HG03378 (cell line): Measurements from ENCODE around the gene ZNF860.
A peak's percentile ranks its signal among the peaks of the same experiment; 100 is the strongest.

Experiments used
- ATAC-seq: cut with Tn5 transposase; IDR thresholded peaks from one replicate; pipeline ENCODE4 v1.9.1; 2021; ENCODE audit warnings: mild to moderate bottlenecking, moderate library complexity; ENCODE audit not compliant: unreplicated experiment

Gene ZNF860

GRCh38 chr3:31981206-31982181 lies at the start of gene ZNF860, which contains the start of gene OSBPL10:
Gene ZNF860, plus strand, starts transcription at chr3:31981750. Its CDS starts 7,330 bp downstream, at chr3:31989080.
Gene OSBPL10, minus strand, starts transcription at chr3:31981262. Its CDS starts 83 bp downstream, at chr3:31981179.
- ATAC-seq, result no peak

GRCh38 chr3:31932990-31933389 lies 48.6 kb upstream of the ZNF860 start:
- no peak for ATAC-seq

- no peak for ATAC-seq
Measured at GRCh38 chr3:31934018-31934417, 47.5 kb upstream of the ZNF860 start.

GRCh38 chr3:31934866-31935265 lies 46.7 kb upstream of the ZNF860 start:
- no peak for ATAC-seq

- ATAC-seq, result no peak
Measured at GRCh38 chr3:31936420-31937060, 45.0 kb upstream of the ZNF860 start.

GRCh38 chr3:31937225-31937624 lies 44.3 kb upstream of the ZNF860 start:
- no peak for ATAC-seq

GRCh38 chr3:31942446-31942845 lies 39.1 kb upstream of the ZNF860 start:
- ATAC-seq, result no peak

- no peak for ATAC-seq
Measured at GRCh38 chr3:31943041-31943440, 38.5 kb upstream of the ZNF860 start.

- no peak for ATAC-seq
Measured at GRCh38 chr3:31945738-31946052, 35.9 kb upstream of the ZNF860 start.

- ATAC-seq, result no peak
Measured at GRCh38 chr3:31946484-31947081, 35.0 kb upstream of the ZNF860 start.

GRCh38 chr3:31947162-31947561 lies 34.4 kb upstream of the ZNF860 start:
- no peak for ATAC-seq

- ATAC-seq, result no peak
Measured at GRCh38 chr3:31947671-31948091, 33.9 kb upstream of the ZNF860 start.

GRCh38 chr3:31948280-31948679 lies 33.3 kb upstream of the ZNF860 start:
- ATAC-seq, result no peak

- no peak for ATAC-seq
Measured at GRCh38 chr3:31952205-31952604, 29.3 kb upstream of the ZNF860 start.

GRCh38 chr3:31953091-31953490 lies 28.5 kb upstream of the ZNF860 start:
- ATAC-seq, result no peak

- no peak for ATAC-seq
Measured at GRCh38 chr3:31953636-31954035, 27.9 kb upstream of the ZNF860 start.

GRCh38 chr3:31955581-31955980 lies 26.0 kb upstream of the ZNF860 start:
- no peak for ATAC-seq

GRCh38 chr3:31957106-31957505 lies 24.4 kb upstream of the ZNF860 start:
- no peak for ATAC-seq

GRCh38 chr3:31958701-31959152 lies 22.8 kb upstream of the ZNF860 start:
- ATAC-seq, result no peak

- ATAC-seq, result no peak
Measured at GRCh38 chr3:31959251-31959650, 22.3 kb upstream of the ZNF860 start.

- peak; percentile 33 for ATAC-seq
Measured at GRCh38 chr3:31959951-31960792, 21.4 kb upstream of the ZNF860 start.
